MM.1S (cell line): ENCODE results near the gene SEMA3G.

Source experiments
- DNase-seq: peaks from one replicate; pipeline ENCODE4 v3.0.0-alpha.2; 2015
- H2AFZ ChIP-seq: fragments of 300-600 bp; sonication (generic); 2 replicates; pipeline ENCODE4 v1.6.0; 2016; ENCODE audit warnings: antibody characterized with exemption, low read length
- H3F3A ChIP-seq: fragments of 300-600 bp; sonication (generic); 2 replicates; pipeline ENCODE4 v1.6.1; 2016; ENCODE audit warnings: mild to moderate bottlenecking, antibody characterized with exemption, low read length, moderate library complexity, mixed read lengths; ENCODE audit not compliant: insufficient read depth
- H3K27ac ChIP-seq: fragments of 300-600 bp; sonication (generic); 2 replicates; pipeline ENCODE4 v1.5.1; 2016; ENCODE audit warnings: mild to moderate bottlenecking, low read length
- H3K27me3 ChIP-seq: fragments of 300-600 bp; sonication (generic); replicated peaks from 2 replicates; pipeline ENCODE4 v1.6.0; 2016; ENCODE audit warnings: low read length; ENCODE audit not compliant: insufficient read depth
- H3K36me3 ChIP-seq: fragments of 300-600 bp; sonication (generic); replicated peaks from 2 replicates; pipeline ENCODE4 v1.6.1; 2016; ENCODE audit warnings: mild to moderate bottlenecking, low read length, mixed read lengths; ENCODE audit not compliant: insufficient read depth
- H3K4me1 ChIP-seq: fragments of 300-600 bp; sonication (generic); 2 replicates; pipeline ENCODE4 v1.6.1; 2016; ENCODE audit warnings: low read length, mixed read lengths
- H3K4me2 ChIP-seq: fragments of 300-600 bp; sonication (generic); 2 replicates; pipeline ENCODE4 v1.6.0; 2016; ENCODE audit warnings: low read depth, low read length
- H3K4me3 ChIP-seq: fragments of 300-600 bp; sonication (generic); 2 replicates; pipeline ENCODE4 v1.5.1; 2016; ENCODE audit warnings: low read length, mixed read lengths
- H3K79me2 ChIP-seq: fragments of 300-600 bp; sonication (generic); 2 replicates; pipeline ENCODE4 v1.6.1; 2016; ENCODE audit warnings: mixed run types, low read length, mixed read lengths
- H3K9ac ChIP-seq: fragments of 300-600 bp; sonication (generic); 2 replicates; pipeline ENCODE4 v1.6.1; 2016; ENCODE audit warnings: low read length, mixed read lengths
- H3K9me2 ChIP-seq: fragments of 300-600 bp; sonication (generic); replicated peaks from 2 replicates; pipeline ENCODE4 v1.6.1; 2016; ENCODE audit warnings: mild to moderate bottlenecking, low read length, mixed read lengths; ENCODE audit not compliant: insufficient read depth
- H3K9me3 ChIP-seq: fragments of 300-600 bp; sonication (generic); replicated peaks from 2 replicates; pipeline ENCODE4 v1.6.1; 2016; ENCODE audit warnings: mild to moderate bottlenecking, low read length, mixed read lengths; ENCODE audit not compliant: insufficient read depth
- H4K20me1 ChIP-seq: fragments of 300-600 bp; sonication (generic); 2 replicates; pipeline ENCODE4 v1.6.1; 2016; ENCODE audit warnings: mild to moderate bottlenecking, low read length, moderate library complexity, mixed read lengths; ENCODE audit not compliant: insufficient read depth
- EZH2 ChIP-seq: fragments of 300-600 bp; sonication (generic); optimal IDR thresholded peaks from 2 replicates; pipeline ENCODE3; 2017; ENCODE audit warnings: low read depth, mild to moderate bottlenecking, antibody characterized with exemption, low read length, mixed read lengths
- EZH2phosphoT487 ChIP-seq: fragments of 300-600 bp; sonication (generic); IDR thresholded peaks from 2 replicates; pipeline ENCODE4 v1.6.1; 2018; ENCODE audit warnings: antibody characterized with exemption, low read length
- TF ChIP-seq, protein P1 (sequence below): fragments of 300-600 bp; sonication (generic); IDR thresholded peaks from 2 replicates; pipeline ENCODE4 v1.5.1; 2016; ENCODE audit warnings: antibody characterized with exemption, low read length, mixed read lengths

The SEMA3G gene

DNA sequence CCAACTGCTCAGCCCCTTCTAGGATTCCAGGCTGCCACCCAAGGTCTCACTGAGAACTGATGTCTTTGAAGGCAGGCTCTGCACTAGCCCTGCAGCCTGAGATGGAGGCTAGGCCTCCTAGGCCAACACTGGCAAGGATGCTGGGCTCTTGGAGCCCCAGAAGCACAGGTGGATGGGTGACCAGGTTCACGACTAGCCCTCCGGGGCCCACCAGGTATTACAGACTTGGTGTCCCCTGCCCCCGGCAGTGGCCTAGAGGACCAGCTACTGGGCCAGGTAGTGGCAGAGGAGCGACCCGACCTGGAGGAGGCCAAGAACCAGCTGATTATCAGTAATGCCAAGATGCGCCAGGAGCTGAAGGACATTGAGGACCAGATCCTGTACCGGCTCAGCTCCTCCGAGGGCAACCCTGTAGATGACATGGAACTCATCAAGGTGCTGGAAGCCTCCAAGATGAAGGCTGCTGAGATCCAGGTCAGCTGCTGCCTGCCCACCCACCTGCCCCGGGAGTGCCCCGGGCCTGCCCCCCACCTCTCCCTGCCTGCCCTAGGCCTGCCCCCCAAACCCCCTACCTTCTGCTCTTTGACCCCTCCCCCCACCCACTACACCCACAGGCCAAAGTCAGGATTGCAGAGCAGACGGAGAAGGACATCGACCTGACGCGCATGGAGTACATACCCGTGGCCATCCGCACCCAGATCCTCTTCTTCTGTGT, 52.5 kb downstream of the SEMA3G start:
- H3K36me3 ChIP-seq, result no peaks in the 10 kb centered on the region
- H3K4me1 ChIP-seq, result no peaks in the 10 kb centered on the region
- no peaks in the 10 kb centered on the region for H3K9me2 ChIP-seq
- H3K9me3 ChIP-seq, result no peaks in the 10 kb centered on the region
- no peak for DNase-seq
- no peaks in the 10 kb centered on the region for H3K27me3 ChIP-seq
- H2AFZ ChIP-seq, result no peak overlapping the region
- no peaks in the 10 kb centered on the region for H3F3A ChIP-seq
- H4K20me1 ChIP-seq, result no peaks in the 10 kb centered on the region
- H3K4me2 ChIP-seq, result no peak overlapping the region
- no peak overlapping the region for H3K4me3 ChIP-seq
- TF ChIP-seq EZH2 (no peak), EZH2phosphoT487 (no peak)
- TF ChIP-seq, protein P1, sequence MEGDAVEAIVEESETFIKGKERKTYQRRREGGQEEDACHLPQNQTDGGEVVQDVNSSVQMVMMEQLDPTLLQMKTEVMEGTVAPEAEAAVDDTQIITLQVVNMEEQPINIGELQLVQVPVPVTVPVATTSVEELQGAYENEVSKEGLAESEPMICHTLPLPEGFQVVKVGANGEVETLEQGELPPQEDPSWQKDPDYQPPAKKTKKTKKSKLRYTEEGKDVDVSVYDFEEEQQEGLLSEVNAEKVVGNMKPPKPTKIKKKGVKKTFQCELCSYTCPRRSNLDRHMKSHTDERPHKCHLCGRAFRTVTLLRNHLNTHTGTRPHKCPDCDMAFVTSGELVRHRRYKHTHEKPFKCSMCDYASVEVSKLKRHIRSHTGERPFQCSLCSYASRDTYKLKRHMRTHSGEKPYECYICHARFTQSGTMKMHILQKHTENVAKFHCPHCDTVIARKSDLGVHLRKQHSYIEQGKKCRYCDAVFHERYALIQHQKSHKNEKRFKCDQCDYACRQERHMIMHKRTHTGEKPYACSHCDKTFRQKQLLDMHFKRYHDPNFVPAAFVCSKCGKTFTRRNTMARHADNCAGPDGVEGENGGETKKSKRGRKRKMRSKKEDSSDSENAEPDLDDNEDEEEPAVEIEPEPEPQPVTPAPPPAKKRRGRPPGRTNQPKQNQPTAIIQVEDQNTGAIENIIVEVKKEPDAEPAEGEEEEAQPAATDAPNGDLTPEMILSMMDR, result no peak
- no peaks in the 10 kb centered on the region for H3K79me2 ChIP-seq
- no peak overlapping the region for H3K27ac ChIP-seq
- no peak overlapping the region for H3K9ac ChIP-seq

DNA sequence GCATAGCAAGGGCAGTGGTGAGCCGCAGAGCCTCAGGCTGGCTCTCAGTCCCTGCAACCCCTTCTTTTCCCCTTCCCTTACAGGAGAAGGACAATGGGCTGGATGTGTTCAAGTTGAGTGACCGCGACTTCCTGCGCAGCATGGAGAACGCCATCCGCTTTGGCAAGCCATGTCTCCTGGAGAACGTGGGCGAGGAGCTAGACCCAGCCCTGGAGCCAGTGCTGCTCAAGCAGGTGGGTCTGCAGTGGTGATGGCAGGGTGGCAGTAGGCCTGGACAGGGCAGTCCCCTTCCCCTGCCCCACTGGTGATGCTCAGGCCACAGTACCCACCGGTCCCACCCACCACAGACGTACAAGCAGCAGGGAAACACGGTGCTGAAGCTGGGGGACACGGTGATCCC, 53.8 kb downstream of the SEMA3G start:
- TF ChIP-seq EZH2, result no peak
- TF ChIP-seq, protein P1, result no peak
- no peak for TF ChIP-seq EZH2phosphoT487
- Histone ChIP-seq H3K27me3 (no peaks in the 10 kb centered on the region), H2AFZ (no peak overlapping the region), H3K9me2 (no peaks in the 10 kb centered on the region), H3K79me2 (no peaks in the 10 kb centered on the region), H4K20me1 (no peaks in the 10 kb centered on the region), H3K27ac (no peak overlapping the region), H3K4me2 (no peak overlapping the region), H3K9me3 (no peaks in the 10 kb centered on the region), H3K4me1 (no peaks in the 10 kb centered on the region), H3F3A (no peaks in the 10 kb centered on the region), H3K36me3 (no peaks in the 10 kb centered on the region), H3K9ac (no peak overlapping the region), H3K4me3 (no peak overlapping the region)
- DNase-seq, result no peak

DNA sequence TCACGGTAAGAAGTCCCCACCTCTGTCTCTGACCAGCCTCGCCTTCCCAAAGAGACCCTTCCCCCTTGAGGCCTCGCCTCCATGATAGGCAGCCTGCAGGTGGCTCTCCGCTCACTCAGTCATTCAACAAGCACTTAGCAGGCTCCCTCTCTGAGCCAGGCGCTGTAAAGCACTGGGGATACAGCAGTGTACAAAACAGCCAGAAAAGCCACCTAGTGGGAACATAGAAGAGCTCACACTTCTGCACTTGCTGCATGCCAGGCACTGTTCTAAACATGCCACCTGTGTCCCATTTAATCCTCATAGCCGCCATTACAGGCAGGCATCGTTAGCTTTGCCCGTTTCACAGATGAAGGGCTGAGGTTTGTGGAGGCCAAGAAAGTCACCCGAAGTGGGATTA, 56.0 kb downstream of the SEMA3G start:
- no peak for DNase-seq
- H3K4me3 ChIP-seq, result no peak overlapping the region
- H3K27ac ChIP-seq, result no peak overlapping the region

More for the DNA sequence above, 56.0 kb downstream of the SEMA3G start:
- TF ChIP-seq, protein P1, result no peak
- TF ChIP-seq EZH2 (no peak), EZH2phosphoT487 (no peak)
- H3F3A ChIP-seq, result no peaks in the 10 kb centered on the region
- no peaks in the 10 kb centered on the region for H3K27me3 ChIP-seq
- no peak overlapping the region for H3K9ac ChIP-seq
- H3K9me3 ChIP-seq, result no peaks in the 10 kb centered on the region
- H3K4me1 ChIP-seq, result no peaks in the 10 kb centered on the region
- H3K79me2 ChIP-seq, result no peaks in the 10 kb centered on the region
- H2AFZ ChIP-seq, result no peak overlapping the region
- H3K36me3 ChIP-seq, result no peaks in the 10 kb centered on the region
- no peaks in the 10 kb centered on the region for H3K9me2 ChIP-seq
- no peaks in the 10 kb centered on the region for H4K20me1 ChIP-seq
- no peak overlapping the region for H3K4me2 ChIP-seq
